SH-SY5Y (cell line): Measurements from ENCODE around the gene NAV3.

ENCODE experiments used
- GATA2 ChIP-seq: IDR thresholded peaks from 2 replicates; pipeline ENCODE4 v1.6.1; 2011; ENCODE audit warnings: mild to moderate bottlenecking, low read depth, low read length
- GATA3 ChIP-seq: IDR thresholded peaks from 2 replicates; pipeline ENCODE4 v1.6.1; 2011; ENCODE audit warnings: low read depth, mild to moderate bottlenecking, low read length, moderate library complexity

DNA sequence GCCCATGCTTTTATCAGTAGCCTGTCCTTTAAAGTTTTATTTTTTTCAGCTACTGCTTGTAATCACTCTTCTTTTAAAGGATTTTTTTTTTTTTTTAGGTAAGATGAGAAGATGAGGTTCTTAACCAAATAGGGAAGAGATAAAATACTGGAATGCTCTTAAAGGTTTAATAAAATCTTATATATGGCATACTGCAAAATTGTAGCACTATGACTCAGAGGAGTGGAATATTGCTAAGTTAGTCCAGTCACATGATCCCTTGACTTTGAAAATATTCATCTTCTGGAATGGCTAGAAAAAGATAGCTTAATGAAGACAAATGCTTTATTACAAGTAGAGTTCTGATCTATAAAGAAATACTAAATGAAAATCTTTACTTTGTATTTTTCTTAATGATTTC lies 116.6 kb downstream of the NAV3 start:
- TF ChIP-seq GATA2: no peak
- no peak for TF ChIP-seq GATA3
